Urinary bladder (tissue), 4 donors: ENCODE data around the gene PRDM16. TPM values are rescaled to one million over a fixed set of nuclear protein-coding genes. Genes with fewer than 3 reads are reported as not detected.

Experiments
- DNase-seq: peaks from one replicate; pipeline ENCODE4 v3.0.0-alpha.2; 2015; ENCODE audit errors: extremely low spot score
- H3K27ac ChIP-seq: one replicate; pipeline ENCODE4 v1.5.1; 2013; ENCODE audit warnings: low read depth, mild to moderate bottlenecking, moderate library complexity
- H3K36me3 ChIP-seq: one replicate; pipeline ENCODE4 v1.6.1; 2013; ENCODE audit warnings: mild to moderate bottlenecking, moderate library complexity; ENCODE audit not compliant: insufficient read depth
- H3K4me1 ChIP-seq: one replicate; pipeline ENCODE4 v1.6.1; 2013; ENCODE audit warnings: mild to moderate bottlenecking, moderate library complexity; ENCODE audit not compliant: insufficient read depth
- H3K4me3 ChIP-seq: one replicate; pipeline ENCODE4 v1.5.1; 2013; ENCODE audit warnings: low read depth, low read length
- WGBS: extraction: QIAGEN DNeasy Blood & Tissue Kit; methylation state at CpG from one replicate; pipeline ENCODE4 v1.1.7; 2013; 5-methylcytosine and 5-hydroxymethylcytosine counted together
- polyA plus RNA-seq: library from polyadenylated mRNA; stranded (reverse); fragments of 200-250 nt; gene quantifications from one replicate; pipeline ENCODE4 v1.2.3, GENCODE V29; 2013
- total RNA-seq: library from RNA; depleted of rRNA; stranded (reverse); fragments of >200 nt; gene quantifications from one replicate; pipeline ENCODE4 v1.2.3, GENCODE V29; 2014
- donor health status: healthy with polysubstance abuse.
- donor health status: healthy.

Gene PRDM16
- total and polyA plus RNA-seq, 2 donors = 2.8 to 3.7 TPM

GRCh38 chr1:3054474-3054873, 14.5 kb upstream of the PRDM16 start:
- H3K4me1 ChIP-seq = no peaks in the 10 kb centered on the region
- WGBS = 80% methylated on average over 12 of the region's 12 CpGs
- no peak overlapping the region for H3K4me3 ChIP-seq
- DNase-seq = no peak
- H3K27ac ChIP-seq = no peak overlapping the region
- H3K36me3 ChIP-seq = no peaks in the 10 kb centered on the region

- DNase-seq = no peak
- Histone ChIP-seq H3K4me1 (no peaks in the 10 kb centered on the region), H3K4me3 (no peak overlapping the region), H3K36me3 (no peaks in the 10 kb centered on the region), H3K27ac (no peak overlapping the region)
- WGBS = 77% methylated on average over 9 of the region's 9 CpGs
Measured at GRCh38 chr1:3055051-3055450, 14.0 kb upstream of the PRDM16 start.

- 91% methylated on average over 5 of the region's 5 CpGs for whole genome bisulfite sequencing
- Histone ChIP-seq H3K4me1 (no peaks in the 10 kb centered on the region), H3K4me3 (no peak overlapping the region), H3K36me3 (no peaks in the 10 kb centered on the region), H3K27ac (no peak overlapping the region)
- no peak for DNase-seq
Measured at GRCh38 chr1:3056641-3057040, 12.4 kb upstream of the PRDM16 start.

- DNase-seq = no peak
- no peaks in the 10 kb centered on the region for H3K4me1 ChIP-seq
- no peak overlapping the region for H3K4me3 ChIP-seq
- no peaks in the 10 kb centered on the region for H3K36me3 ChIP-seq
- no peak overlapping the region for H3K27ac ChIP-seq
- WGBS = 84% methylated on average over 10 of the region's 10 CpGs
Measured at GRCh38 chr1:3058263-3059030, 10.6 kb upstream of the PRDM16 start.

- Histone ChIP-seq H3K4me1 (no peaks in the 10 kb centered on the region), H3K27ac (no peak overlapping the region), H3K4me3 (no peak overlapping the region), H3K36me3 (no peaks in the 10 kb centered on the region)
- DNase-seq = no peak
- WGBS = 72% methylated on average over 9 of the region's 9 CpGs
Measured at GRCh38 chr1:3060127-3060526, 8.9 kb upstream of the PRDM16 start.

- Histone ChIP-seq H3K4me1 (no peaks in the 10 kb centered on the region), H3K27ac (no peak overlapping the region), H3K36me3 (no peaks in the 10 kb centered on the region), H3K4me3 (no peak overlapping the region)
- WGBS = 55% methylated on average over 15 of the region's 15 CpGs
- DNase-seq = no peak
Measured at GRCh38 chr1:3060601-3061551, 8.1 kb upstream of the PRDM16 start.

GRCh38 chr1:3061566-3061965, 7.4 kb upstream of the PRDM16 start:
- no peak for DNase-seq
- 22% methylated on average over 5 of the region's 5 CpGs for WGBS
- H3K36me3 ChIP-seq = no peaks in the 10 kb centered on the region
- no peaks in the 10 kb centered on the region for H3K4me1 ChIP-seq
- no peak overlapping the region for H3K4me3 ChIP-seq
- H3K27ac ChIP-seq = no peak overlapping the region

- WGBS = 19% methylated on average over 21 of the region's 21 CpGs
- DNase-seq = no peak
- Histone ChIP-seq H3K4me1 (no peaks in the 10 kb centered on the region), H3K36me3 (no peaks in the 10 kb centered on the region), H3K27ac (no peak overlapping the region), H3K4me3 (no peak overlapping the region)
Measured at GRCh38 chr1:3061981-3062615, 6.9 kb upstream of the PRDM16 start.

GRCh38 chr1:3062616-3063378, 6.2 kb upstream of the PRDM16 start:
- DNase-seq = no peak
- Histone ChIP-seq H3K4me1 (no peaks in the 10 kb centered on the region), H3K36me3 (no peaks in the 10 kb centered on the region), H3K27ac (no peak overlapping the region), H3K4me3 (no peak overlapping the region)
- WGBS = 13% methylated on average over 48 of the region's 50 CpGs

GRCh38 chr1:3063379-3064295, 5.4 kb upstream of the PRDM16 start:
- no peak for DNase-seq
- Histone ChIP-seq H3K36me3 (no peaks in the 10 kb centered on the region), H3K4me1 (no peaks in the 10 kb centered on the region), H3K4me3 (no peak overlapping the region), H3K27ac (no peak overlapping the region)
- 20% methylated on average over 91 of the region's 91 CpGs for WGBS

- H3K4me1 ChIP-seq = no peaks in the 10 kb centered on the region
- H3K4me3 ChIP-seq = no peak overlapping the region
- WGBS = 38% methylated on average over 17 of the region's 17 CpGs
Measured at GRCh38 chr1:3064296-3064850, 4.6 kb upstream of the PRDM16 start.

GRCh38 chr1:3064901-3065300, 4.1 kb upstream of the PRDM16 start:
- H3K27ac ChIP-seq = no peak overlapping the region
- no peaks in the 10 kb centered on the region for H3K36me3 ChIP-seq
- WGBS = 47% methylated on average over 9 of the region's 9 CpGs
- H3K4me1 ChIP-seq = no peaks in the 10 kb centered on the region
- DNase-seq = no peak
- no peak overlapping the region for H3K4me3 ChIP-seq

More at GRCh38 chr1:3064296-3064850, 4.6 kb upstream of the PRDM16 start:
- Histone ChIP-seq H3K27ac (no peak overlapping the region), H3K36me3 (no peaks in the 10 kb centered on the region)
- no peak for DNase-seq
